HG03045 (cell line): ENCODE results near the gene RASSF5.

ENCODE experiments used
- ATAC-seq: cut with Tn5 transposase; IDR thresholded peaks from one replicate; pipeline ENCODE4 v1.9.1; 2021; ENCODE audit warnings: mild to moderate bottlenecking, moderate library complexity; ENCODE audit not compliant: unreplicated experiment

RASSF5 gene

GRCh38 chr1:206583707-206584648 is 76.6 kb downstream of the RASSF5 start:
- ATAC-seq: no peak

GRCh38 chr1:206584683-206585082 is 77.4 kb downstream of the RASSF5 start:
- ATAC-seq: no peak

DNA sequence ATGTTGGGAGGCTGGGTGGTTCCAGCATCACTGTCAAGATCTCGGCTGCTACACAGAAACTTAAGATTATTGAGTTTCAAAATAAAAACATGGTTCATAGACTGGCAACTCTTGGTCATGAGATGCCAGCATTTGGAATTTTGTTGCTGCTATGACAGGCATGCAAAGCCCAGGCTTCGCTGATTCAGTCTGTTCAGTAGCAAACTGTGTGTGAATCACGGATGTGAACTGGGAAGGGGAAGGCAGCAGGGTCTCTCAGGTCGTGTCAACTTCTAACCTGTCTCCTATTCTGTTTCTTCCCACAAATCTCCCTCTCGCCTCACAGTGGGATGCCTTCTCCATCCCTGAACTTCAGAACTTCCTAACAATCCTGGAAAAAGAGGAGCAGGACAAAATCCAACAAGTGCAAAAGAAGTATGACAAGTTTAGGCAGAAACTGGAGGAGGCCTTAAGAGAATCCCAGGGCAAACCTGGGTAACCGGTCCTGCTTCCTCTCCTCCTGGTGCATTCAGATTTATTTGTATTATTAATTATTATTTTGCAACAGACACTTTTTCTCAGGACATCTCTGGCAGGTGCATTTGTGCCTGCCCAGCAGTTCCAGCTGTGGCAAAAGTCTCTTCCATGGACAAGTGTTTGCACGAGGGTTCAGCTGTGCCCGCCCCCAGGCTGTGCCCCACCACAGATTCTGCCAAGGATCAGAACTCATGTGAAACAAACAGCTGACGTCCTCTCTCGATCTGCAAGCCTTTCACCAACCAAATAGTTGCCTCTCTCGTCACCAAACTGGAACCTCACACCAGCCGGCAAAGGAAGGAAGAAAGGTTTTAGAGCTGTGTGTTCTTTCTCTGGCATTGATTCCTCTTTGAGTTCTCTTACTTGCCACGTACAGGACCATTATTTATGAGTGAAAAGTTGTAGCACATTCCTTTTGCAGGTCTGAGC is 79.4 kb downstream of the RASSF5 start:
- ATAC-seq: no peak

DNA sequence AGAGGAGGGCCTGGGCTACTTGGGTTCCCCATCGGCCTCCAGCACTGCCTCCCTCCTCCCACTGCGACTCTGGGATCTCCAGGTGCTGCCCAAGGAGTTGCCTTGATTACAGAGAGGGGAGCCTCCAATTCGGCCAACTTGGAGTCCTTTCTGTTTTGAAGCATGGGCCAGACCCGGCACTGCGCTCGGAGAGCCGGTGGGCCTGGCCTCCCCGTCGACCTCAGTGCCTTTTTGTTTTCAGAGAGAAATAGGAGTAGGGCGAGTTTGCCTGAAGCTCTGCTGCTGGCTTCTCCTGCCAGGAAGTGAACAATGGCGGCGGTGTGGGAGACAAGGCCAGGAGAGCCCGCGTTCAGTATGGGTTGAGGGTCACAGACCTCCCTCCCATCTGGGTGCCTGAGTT is 80.6 kb downstream of the RASSF5 start:
- ATAC-seq: no peak

DNA sequence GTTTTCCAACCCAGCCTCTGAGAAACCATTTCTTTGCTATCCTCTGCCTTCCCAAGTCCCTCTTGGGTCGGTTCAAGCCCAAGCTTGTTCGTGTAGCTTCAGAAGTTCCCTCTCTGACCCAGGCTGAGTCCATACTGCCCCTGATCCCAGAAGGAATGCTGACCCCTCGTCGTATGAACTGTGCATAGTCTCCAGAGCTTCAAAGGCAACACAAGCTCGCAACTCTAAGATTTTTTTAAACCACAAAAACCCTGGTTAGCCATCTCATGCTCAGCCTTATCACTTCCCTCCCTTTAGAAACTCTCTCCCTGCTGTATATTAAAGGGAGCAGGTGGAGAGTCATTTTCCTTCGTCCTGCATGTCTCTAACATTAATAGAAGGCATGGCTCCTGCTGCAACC is 81.2 kb downstream of the RASSF5 start:
- ATAC-seq: no peak

GRCh38 chr1:206589206-206589605 is 81.9 kb downstream of the RASSF5 start:
- no peak for ATAC-seq

DNA sequence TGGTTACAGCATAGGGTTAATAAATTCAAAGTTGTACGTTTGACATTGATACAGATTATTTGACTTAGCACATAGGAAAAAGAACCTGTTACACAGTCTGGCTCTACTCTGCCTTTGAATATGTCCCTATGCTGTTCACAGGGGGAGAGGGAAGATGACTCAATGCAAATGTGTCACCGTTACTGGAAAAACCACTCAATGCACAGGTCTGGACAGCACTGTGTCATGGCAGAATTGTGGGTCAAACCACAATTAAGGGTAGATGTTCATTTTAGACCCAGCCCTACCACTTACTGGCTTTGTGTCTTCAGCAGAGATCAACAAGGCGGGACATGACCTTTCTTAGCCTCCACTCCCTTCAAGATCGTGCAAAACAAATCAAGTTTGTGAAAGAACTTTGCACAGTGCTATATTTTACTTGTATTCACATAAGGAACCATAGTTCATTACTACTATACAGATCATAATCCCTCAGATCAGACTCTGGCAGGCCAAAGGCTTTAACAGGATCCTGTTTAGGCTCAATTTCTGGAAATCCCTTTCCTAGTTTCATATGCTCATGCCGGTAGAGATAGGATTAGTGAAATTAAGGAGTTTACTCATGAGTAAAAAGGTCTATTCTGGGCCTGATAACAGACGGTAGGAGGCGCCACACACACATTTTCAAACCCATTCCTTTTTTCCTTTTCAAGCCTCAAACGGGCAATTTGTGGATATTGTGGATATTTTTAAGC is 82.9 kb downstream of the RASSF5 start:
- ATAC-seq: peak; percentile 69

DNA sequence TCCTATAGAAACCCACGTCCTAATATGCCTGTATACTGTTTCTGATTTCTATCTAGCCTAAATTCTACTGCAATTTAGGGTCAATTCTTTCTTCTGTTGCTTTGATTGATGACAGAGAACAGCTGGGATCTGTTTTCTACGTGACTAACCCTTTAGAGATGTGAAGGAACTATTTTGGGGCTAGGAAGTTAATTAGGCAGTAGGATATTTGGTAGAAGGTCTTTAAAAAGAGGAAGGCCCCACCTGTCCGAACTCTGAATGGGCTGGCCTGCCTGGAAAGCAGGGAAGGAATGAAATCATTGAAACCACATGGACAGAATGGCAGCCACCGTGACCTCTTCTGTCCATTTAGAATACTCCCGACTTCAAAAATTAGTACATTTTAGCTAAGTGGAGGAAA is 83.9 kb downstream of the RASSF5 start:
- ATAC-seq: no peak

GRCh38 chr1:206591696-206592095 is 84.4 kb downstream of the RASSF5 start:
- ATAC-seq: no peak

GRCh38 chr1:206593351-206593925 is 86.1 kb downstream of the RASSF5 start:
- no peak for ATAC-seq

GRCh38 chr1:206595581-206596318 is 88.4 kb downstream of the RASSF5 start:
- ATAC-seq: no peak

DNA sequence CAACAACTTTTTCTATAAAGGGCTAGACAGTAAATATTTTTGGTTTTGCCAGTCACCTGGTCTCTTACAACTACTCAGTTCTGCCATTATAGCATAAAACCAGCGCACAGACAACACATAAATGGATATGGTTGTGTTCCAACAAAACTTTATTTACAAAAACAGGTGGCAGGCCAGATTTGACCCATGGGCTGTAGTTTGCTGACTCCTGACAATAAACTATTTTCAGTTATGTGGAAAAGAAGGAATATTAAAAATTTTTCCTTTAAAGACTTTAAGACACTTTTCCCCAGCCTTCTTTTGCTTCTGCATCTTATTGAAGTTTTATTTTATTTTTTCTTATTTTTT is 89.0 kb downstream of the RASSF5 start:
- no peak for ATAC-seq

- no peak for ATAC-seq
Measured at GRCh38 chr1:206600527-206600926, 93.2 kb downstream of the RASSF5 start.

GRCh38 chr1:206604861-206605260 is 97.5 kb downstream of the RASSF5 start:
- no peak for ATAC-seq

- ATAC-seq: no peak
Measured at GRCh38 chr1:206606867-206607266, 99.5 kb downstream of the RASSF5 start.

DNA sequence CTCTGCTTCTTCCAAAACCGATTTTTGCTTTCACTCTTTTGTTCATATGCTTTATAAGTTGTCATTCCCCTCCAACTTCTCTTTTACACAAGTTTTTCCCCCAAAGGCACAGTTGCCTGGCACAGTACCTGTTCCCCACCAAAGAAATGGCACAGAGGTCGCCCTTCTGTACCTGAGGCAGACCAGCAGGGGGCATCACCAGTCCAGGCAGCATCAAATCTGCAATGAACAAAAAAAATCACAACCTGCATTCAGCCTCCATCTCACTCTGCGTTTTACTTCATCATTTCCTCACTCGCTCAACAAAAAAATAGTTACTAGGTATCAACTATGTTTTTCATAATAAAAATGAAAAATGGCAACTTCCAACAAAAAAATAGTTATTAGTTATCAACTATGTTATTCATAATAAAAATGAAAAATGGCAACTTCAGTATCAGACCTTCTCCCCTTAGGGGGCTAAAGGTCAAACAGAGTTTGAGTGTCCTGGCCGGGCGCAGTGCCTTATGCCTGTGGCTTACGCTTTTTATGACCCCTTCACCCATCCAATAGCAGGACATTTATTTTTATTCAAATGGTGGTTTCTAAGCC is 100.9 kb downstream of the RASSF5 start:
- no peak for ATAC-seq

DNA sequence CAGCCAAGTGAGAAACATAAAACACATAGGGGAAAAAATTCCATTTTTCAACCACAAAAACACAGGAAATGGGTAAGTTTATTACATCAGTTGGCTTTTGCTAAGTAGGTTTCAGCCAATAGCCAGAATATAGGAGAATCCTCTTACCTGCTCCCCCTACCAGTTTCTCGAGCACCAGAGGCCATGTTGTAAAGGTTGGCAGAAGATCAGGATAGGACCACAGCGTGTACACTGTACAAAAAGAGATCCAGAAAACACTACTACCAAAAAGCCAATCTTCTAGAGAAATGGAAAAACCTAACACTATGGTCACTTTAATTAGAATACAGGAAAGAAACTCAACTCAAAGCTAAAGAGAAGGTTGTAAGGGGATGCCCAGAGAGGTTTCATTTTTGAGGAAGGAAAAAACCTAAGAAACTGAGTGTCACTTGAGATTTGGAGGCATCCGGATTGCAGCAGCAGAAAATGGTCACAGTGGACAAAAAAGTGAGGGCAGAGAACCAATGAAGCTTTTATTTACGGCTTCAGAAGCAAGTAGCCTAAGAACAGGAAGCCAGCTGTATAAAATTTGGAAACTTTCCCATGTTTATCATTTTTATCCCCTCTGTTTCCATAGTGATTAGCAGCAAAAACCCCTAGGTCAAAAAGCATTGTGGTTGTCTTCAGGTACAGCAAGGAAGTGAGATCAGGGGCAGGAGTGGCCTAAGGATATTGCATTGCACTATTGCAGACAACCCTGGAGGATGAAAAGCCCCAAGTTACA is 102.1 kb downstream of the RASSF5 start:
- peak; percentile 31 for ATAC-seq

- ATAC-seq: peak; percentile 90
Measured at GRCh38 chr1:206612129-206612876, 105.0 kb downstream of the RASSF5 start, which contains the start of gene EIF2D. TSS of gene EIF2D (minus strand) at chr1:206612465. CDS start at chr1:206612342, 123 bp downstream.
